MCF 10A (cell line): ENCODE results near the gene IRF4. TPM values are rescaled to one million over a fixed set of nuclear protein-coding genes. Genes with fewer than 3 reads are reported as not detected.

Experiments
- BruUV-seq: library from RNA; stranded (reverse); fragments of 400-500 nt; replicated peaks from 2 replicates; lab custom pipeline; 2021; lab: Mats Ljungman, UMichigan
- CTCF ChIA-PET: fragments of 300-600 bp; sonication (Branson Sonifier 250); formaldehyde crosslinking; extraction: SDS; loops from one replicate; lab custom pipeline; 2021; ENCODE audit warnings: antibody characterized with exemption, inconsistent platforms; lab: Yijun Ruan, JAX
- POLR2A ChIA-PET: fragments of 300-600, 350-650 bp; sonication (Branson Sonifier 250); formaldehyde crosslinking; extraction: SDS; loops from one replicate; lab custom pipeline; 2020; ENCODE audit warnings: antibody characterized with exemption, inconsistent platforms; lab: Yijun Ruan, JAX
- DNase-seq: peaks from one replicate; pipeline ENCODE4 v3.0.0-alpha.2; 2018; ENCODE audit not compliant: unreplicated experiment
- H3K27ac Mint-ChIP-seq: one replicate; pipeline ENCODE4 v1.8.0; 2022; ENCODE audit warnings: mild to moderate bottlenecking, low read depth, mixed read lengths; ENCODE audit not compliant: unreplicated experiment
- H3K27me3 Mint-ChIP-seq: one replicate; pipeline ENCODE4 v1.8.0; 2022; ENCODE audit warnings: mixed read lengths; ENCODE audit not compliant: insufficient read depth, unreplicated experiment
- H3K36me3 Mint-ChIP-seq: one replicate; pipeline ENCODE4 v1.8.0; 2022; ENCODE audit warnings: mild to moderate bottlenecking, moderate library complexity, mixed read lengths; ENCODE audit not compliant: insufficient read depth, unreplicated experiment
- H3K4me1 Mint-ChIP-seq: one replicate; pipeline ENCODE4 v1.8.0; 2022; ENCODE audit warnings: mixed read lengths; ENCODE audit not compliant: insufficient read depth, unreplicated experiment
- H3K4me3 Mint-ChIP-seq: one replicate; pipeline ENCODE4 v1.8.0; 2022; ENCODE audit warnings: mild to moderate bottlenecking, moderate library complexity, mixed read lengths; ENCODE audit not compliant: unreplicated experiment
- H3K9me3 Mint-ChIP-seq: one replicate; pipeline ENCODE4 v1.8.0; 2022; ENCODE audit warnings: mixed read lengths; ENCODE audit not compliant: unreplicated experiment
- CTCF ChIP-seq: fragments of 200-600 bp; IDR thresholded peaks from one replicate; pipeline ENCODE4 v1.8.0; 2022; ENCODE audit warnings: antibody characterized with exemption, mild to moderate bottlenecking; ENCODE audit not compliant: unreplicated experiment
- intact Hi-C: fragments of 100-400 bp; cut with micrococcal nuclease; formaldehyde crosslinking; loops from 2 replicates; pipeline ENCODE4 v1.14.1; 2022
- total RNA-seq: library from RNA; stranded (reverse); gene quantifications from 2 replicates; pipeline ENCODE4 v1.2.3, GENCODE V29; 2022

IRF4 gene
- total RNA-seq, 1 experiment from 2014 or later, result not detected

DNA sequence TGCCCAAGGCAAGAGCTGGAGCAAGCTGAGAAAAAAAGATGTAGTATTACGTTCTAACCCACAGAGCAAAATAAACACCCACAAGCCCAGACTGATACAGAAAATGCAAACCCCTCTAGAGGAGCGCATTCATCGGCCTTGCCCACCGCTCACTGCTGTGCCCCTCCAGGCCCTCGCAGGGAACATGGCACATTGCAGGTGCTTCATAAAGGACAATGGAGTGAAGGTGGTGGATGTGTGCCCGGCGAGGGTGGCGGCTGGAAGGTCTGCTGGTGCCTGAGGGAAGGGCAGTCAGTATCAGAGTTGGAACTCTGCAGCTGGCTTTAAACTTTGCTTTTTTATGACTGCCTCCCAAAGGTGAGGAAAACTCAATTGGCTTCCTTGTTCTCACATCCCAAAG is 18.5 kb upstream of the IRF4 start:
- CTCF ChIA-PET, result no interaction called here
- TF ChIP-seq CTCF, result no peak
- no peak for DNase-seq
- Mint-ChIP-seq H3K27me3 (peaks cover 45% of the 10 kb centered on the region), H3K4me3 (no peak overlapping the region), H3K9me3 (no peaks in the 10 kb centered on the region), H3K27ac (no peak overlapping the region), H3K36me3 (no peaks in the 10 kb centered on the region), H3K4me1 (no peaks in the 10 kb centered on the region)
- no TSS peak for BruUV-seq
- POLR2A ChIA-PET, result no interaction called here
- intact Hi-C loops, result no loop called here

DNA sequence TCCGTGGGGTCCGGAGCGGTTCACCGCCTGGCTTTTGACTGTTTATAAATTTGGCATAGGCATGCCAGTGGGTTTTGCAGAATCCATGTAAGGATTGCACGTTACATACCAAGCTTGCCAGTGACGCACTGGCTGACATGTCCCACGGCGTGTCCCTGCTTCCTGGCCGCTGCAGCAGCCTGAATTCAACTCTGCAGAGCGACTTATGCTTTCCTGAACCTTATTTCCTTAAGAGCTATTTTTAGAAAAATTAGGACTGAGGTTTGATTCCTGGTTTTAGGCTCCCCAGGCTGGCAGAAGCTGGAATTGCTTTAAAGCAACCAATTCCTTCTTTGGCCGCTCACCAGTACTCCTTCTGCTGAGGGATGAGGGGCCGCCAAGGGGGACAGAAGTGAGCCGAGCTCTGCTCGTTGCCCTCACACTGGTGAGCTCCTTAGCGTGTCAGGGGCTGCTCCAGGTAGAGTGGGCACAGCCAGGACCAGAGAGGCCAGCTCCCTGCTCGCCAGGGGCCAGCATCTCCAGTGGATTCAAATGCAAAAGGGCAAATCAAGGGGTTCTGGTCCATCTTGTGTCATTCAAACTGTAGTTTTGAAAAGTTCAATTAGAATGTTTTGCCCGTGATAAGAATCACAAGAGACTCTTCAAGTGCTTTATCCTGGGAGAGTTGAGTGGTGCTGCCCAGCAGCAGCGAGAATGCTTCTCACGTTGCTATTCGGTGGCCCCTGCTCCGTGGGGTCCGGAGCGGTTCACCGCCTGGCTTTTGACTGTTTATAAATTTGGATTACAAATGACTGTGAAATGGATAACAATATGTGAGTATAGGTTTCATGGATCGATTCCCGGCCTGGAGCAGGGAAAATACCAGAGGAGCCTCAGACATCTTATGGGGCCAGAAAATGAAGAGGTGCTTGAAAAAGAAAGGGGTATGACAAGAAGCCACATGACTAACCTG is 17.5 kb upstream of the IRF4 start:
- no peak overlapping the region for H3K4me3 Mint-ChIP-seq
- no peaks in the 10 kb centered on the region for H3K36me3 Mint-ChIP-seq
- ChIA-PET POLR2A (interaction anchor here (0.7 to 1.6 kb wide), 2 partner anchors 25 to 37 kb away, joined by 3 to 4 read pairs; no protein-coding TSS in a partner anchor), CTCF (interaction anchor here (0.5 kb wide), 1 partner anchor 34 kb away, joined by 3 read pairs; no protein-coding TSS in a partner anchor)
- intact Hi-C loops, result no loop called here
- H3K27me3 Mint-ChIP-seq, result peaks cover 44% of the 10 kb centered on the region
- H3K27ac Mint-ChIP-seq, result no peak overlapping the region
- H3K9me3 Mint-ChIP-seq, result no peaks in the 10 kb centered on the region
- H3K4me1 Mint-ChIP-seq, result no peaks in the 10 kb centered on the region
- no TSS peak for BruUV-seq
- peak; percentile 15 for TF ChIP-seq CTCF
- DNase-seq, result no peak

DNA sequence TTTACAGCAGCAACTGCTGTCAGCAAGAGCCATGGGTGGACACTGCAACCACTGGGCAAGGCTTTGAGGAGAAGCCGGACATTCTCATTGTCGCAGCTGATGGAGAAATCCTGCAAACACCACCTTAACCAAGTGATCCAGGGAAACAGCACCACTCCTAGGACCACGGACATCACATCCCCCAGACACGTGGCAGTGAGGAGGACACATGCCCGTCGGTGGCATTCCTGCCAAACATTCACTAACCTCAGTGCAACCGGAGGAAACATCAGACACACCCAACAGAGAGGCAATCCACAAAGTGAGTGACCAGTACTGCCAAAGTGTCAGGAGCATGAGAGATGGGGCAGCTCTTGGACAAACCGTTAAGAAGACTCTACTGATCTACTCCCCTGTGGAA is 16.6 kb upstream of the IRF4 start:
- Mint-ChIP-seq H3K27ac (no peak overlapping the region), H3K4me1 (no peaks in the 10 kb centered on the region), H3K27me3 (peaks cover 44% of the 10 kb centered on the region), H3K9me3 (no peaks in the 10 kb centered on the region), H3K36me3 (no peaks in the 10 kb centered on the region), H3K4me3 (no peak overlapping the region)
- POLR2A ChIA-PET, result interaction anchor here (1.6 kb wide), 1 partner anchor 36 kb away, joined by 4 read pairs; no protein-coding TSS in a partner anchor
- TF ChIP-seq CTCF, result no peak
- no peak for DNase-seq
- intact Hi-C loops, result no loop called here
- CTCF ChIA-PET, result interaction anchor here (0.8 kb wide), 1 partner anchor 186 kb away, joined by 3 read pairs; no protein-coding TSS in a partner anchor
- no TSS peak for BruUV-seq
